ENCODE data around the gene RFX2. TPM values are rescaled to one million over a fixed set of nuclear protein-coding genes. Genes with fewer than 3 reads are reported as not detected.

Gene RFX2
- total RNA-seq, 2 donors from 2014 or later = 14.0 to 14.8 TPM

DNA sequence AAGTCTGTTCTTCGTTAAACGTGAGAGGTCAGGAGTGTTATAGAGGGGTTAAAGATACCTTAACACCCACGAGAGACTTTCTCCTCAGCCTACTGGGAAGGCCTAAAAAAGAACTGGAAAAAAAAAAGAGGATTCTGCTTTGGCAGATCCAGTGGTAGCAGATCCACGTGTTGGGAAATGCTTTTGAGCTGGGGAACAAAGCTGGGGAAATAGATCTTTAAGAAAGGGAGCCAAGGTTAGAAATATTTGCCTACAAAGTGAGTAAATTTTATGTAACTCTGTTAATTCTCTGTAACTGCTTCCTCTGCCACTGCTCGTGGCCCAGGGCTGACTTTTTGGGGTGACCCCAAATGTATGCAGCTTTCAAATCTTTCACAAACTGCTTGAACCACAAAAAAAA, 11.7 kb downstream of the RFX2 start:
- Histone ChIP-seq H3K9me3 (no peaks in the 10 kb centered on the region), H3K36me3 (replicated peaks in 1 of 2; ENCODE audit: insufficient read depth in 1 of 2, low read depth in 2 of 2) (no peaks in the 10 kb centered on the region), H3K27ac (no peak overlapping the region), H3K4me1 (peaks cover 11% of the 10 kb centered on the region), H3K4me3 (no peak overlapping the region), H3K27me3 (no peaks in the 10 kb centered on the region)
- no peak for DNase-seq
- 53 to 55% methylated on average over 5 of the region's 5 CpGs for WGBS, 2 donors
- ATAC-seq = no peak
- TF ChIP-seq, protein P1, sequence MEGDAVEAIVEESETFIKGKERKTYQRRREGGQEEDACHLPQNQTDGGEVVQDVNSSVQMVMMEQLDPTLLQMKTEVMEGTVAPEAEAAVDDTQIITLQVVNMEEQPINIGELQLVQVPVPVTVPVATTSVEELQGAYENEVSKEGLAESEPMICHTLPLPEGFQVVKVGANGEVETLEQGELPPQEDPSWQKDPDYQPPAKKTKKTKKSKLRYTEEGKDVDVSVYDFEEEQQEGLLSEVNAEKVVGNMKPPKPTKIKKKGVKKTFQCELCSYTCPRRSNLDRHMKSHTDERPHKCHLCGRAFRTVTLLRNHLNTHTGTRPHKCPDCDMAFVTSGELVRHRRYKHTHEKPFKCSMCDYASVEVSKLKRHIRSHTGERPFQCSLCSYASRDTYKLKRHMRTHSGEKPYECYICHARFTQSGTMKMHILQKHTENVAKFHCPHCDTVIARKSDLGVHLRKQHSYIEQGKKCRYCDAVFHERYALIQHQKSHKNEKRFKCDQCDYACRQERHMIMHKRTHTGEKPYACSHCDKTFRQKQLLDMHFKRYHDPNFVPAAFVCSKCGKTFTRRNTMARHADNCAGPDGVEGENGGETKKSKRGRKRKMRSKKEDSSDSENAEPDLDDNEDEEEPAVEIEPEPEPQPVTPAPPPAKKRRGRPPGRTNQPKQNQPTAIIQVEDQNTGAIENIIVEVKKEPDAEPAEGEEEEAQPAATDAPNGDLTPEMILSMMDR (IDR thresholded peaks at IDR 0.05) = no peak
- no peak for TF ChIP-seq POLR2A (IDR thresholded peaks at IDR 0.05)
- intact Hi-C loops (cut with DNase I) = no loop called here

DNA sequence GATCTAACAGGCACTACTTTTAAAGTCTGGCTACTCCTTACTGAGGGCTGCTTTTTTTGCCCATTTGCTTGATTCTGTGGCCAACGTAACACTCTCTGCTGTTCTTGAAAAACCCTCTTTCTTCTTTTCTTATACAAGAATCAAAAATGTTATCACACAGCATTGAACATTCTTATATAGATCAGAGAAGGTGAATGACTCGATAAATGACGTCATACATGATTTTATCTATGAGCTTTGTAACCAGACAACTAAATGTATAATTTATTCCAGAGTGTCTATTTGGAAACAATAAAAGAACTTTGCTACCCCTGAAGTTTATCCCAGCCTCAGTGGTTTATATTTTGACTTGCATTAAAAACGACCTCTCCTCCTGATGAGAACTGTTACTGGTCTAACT, 12.4 kb downstream of the RFX2 start:
- 74 to 82% methylated on average over 4 of the region's 4 CpGs for WGBS, 2 donors
- TF ChIP-seq POLR2A (IDR thresholded peaks at IDR 0.05) = no peak
- TF ChIP-seq, protein P1 (IDR thresholded peaks at IDR 0.05) = no peak
- Histone ChIP-seq H3K27me3 (no peaks in the 10 kb centered on the region), H3K36me3 (replicated peaks in 1 of 2; ENCODE audit: insufficient read depth in 1 of 2, low read depth in 2 of 2) (no peaks in the 10 kb centered on the region), H3K9me3 (no peaks in the 10 kb centered on the region), H3K27ac (no peak overlapping the region), H3K4me3 (no peak overlapping the region), H3K4me1 (peaks cover 5% of the 10 kb centered on the region)
- intact Hi-C loops (cut with DNase I) = no loop called here
- no peak for DNase-seq
- no peak for ATAC-seq

DNA sequence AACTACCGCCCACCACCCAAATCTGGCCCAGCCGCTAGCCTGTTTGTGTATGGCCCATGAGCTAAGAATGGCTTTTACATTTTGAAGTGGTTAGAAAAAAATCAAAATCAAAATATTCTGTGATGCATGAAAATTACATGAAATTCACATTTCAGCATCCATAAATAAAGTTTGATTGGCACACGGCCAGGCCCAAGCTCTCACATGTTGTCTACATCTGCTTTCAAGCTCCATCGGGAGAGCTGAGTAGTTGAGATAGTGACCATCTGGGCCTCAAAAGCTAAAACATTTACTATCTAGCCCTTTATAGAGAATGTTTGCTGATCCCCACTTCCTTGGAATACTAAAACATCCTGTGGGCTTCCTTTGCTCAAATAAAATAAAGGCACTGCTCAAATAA, 14.5 kb downstream of the RFX2 start:
- peak in 1 of 4 donors; percentile 16 for DNase-seq
- WGBS, 2 donors = 70 to 73% methylated on average over 4 of the region's 4 CpGs
- ATAC-seq = no peak

DNA sequence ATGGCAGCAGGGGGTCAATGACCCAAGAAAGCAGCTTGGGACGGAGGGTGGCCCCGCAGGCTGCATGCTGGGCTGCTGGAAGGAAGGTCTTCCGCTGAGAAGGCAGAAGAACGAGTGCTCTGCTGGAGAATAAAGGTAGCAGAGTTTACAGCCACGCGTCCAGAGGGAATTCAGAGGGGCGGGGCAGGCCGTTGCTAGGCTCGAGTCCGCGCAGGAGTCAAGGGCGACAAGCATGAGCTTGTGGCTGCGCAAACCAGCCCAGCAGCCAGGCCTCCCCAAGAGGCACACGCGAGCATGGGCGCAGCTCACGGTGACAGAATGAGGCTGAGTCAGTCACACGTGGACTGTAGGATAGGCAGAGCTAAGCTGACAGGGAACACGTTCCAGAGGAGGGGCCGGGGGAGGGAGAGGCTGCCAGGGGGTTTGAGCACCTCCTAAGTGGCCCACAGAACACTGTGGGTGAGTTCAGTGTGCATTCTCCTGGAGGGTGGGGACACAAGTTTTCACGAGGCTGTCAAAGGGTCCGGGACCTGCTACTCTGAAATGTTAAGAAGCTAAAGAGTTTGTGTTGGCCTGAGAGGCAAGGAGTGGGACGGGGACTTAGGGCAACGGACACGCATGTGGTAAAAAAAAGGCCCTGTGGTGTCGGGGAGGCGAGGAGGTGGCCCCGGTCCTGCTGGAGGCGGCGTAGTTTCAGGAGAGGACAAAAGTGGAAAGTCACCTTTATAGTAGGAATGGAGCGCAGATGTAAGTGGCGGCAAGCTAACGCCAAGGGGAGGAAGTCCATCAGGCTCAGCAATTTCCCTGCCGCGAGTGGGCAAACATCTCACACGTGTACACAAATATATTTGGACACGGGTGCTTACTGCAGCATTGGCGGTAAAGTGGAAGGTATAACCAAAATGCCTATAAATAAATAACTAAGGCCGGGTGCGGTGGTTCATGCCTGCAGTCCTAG, 17.7 kb downstream of the RFX2 start:
- intact Hi-C loops (cut with DNase I) = no loop called here
- H3K27me3 ChIP-seq = no peaks in the 10 kb centered on the region
- peak; percentile 68 to 85 (median 81) for DNase-seq
- H3K27ac ChIP-seq = peak overlapping the region in 3 of 4 donors; percentile 73 to 83 (median 76)
- H3K9me3 ChIP-seq = no peaks in the 10 kb centered on the region
- H3K4me1 ChIP-seq = peaks cover 10% of the 10 kb centered on the region
- H3K4me3 ChIP-seq = no peak overlapping the region
- no peaks in the 10 kb centered on the region for H3K36me3 ChIP-seq (replicated peaks in 1 of 2; ENCODE audit: insufficient read depth in 1 of 2, low read depth in 2 of 2)
- TF ChIP-seq, protein P1 (IDR thresholded peaks at IDR 0.05) = peak in 4 of 7 experiments; percentile 10 to 31 (median 24)
- TF ChIP-seq POLR2A (IDR thresholded peaks at IDR 0.05) = peak in 2 of 3 donors; percentile 54 to 56
- peak; percentile 85 for ATAC-seq
- 38 to 39% methylated on average over 33 to 40 of the region's 40 CpGs for WGBS, 2 donors

More for the DNA sequence above, 14.5 kb downstream of the RFX2 start:
- no peak overlapping the region for H3K4me3 ChIP-seq
- no peaks in the 10 kb centered on the region for H3K9me3 ChIP-seq
- H3K36me3 ChIP-seq (replicated peaks in 1 of 2; ENCODE audit: insufficient read depth in 1 of 2, low read depth in 2 of 2) = no peaks in the 10 kb centered on the region
- TF ChIP-seq, protein P1 (IDR thresholded peaks at IDR 0.05) = no peak
- TF ChIP-seq POLR2A (IDR thresholded peaks at IDR 0.05) = no peak
- no peak overlapping the region for H3K27ac ChIP-seq
- H3K27me3 ChIP-seq = no peaks in the 10 kb centered on the region
- peaks cover 8% of the 10 kb centered on the region for H3K4me1 ChIP-seq
- intact Hi-C loops (cut with DNase I) = no loop called here

All from body of pancreas (tissue), 4 donors.